Stomach (tissue), 9 donors: Measurements from ENCODE around the gene FOXO3. TPM values are rescaled to one million over a fixed set of nuclear protein-coding genes. Genes with fewer than 3 reads are reported as not detected.
A peak's percentile ranks its signal among the peaks of the same experiment; 100 is the strongest.

Experiments
- DNase-seq, 2 donors: peaks; one replicate each; pipeline versions ENCODE4 v3.0.0 to v3.0.0-alpha.2; 2013 to 2019
- H3K27ac ChIP-seq, 5 donors: fragments of 200-600 bp in 4 of 5; sonication (generic) in 4 of 5; one replicate each; pipeline ENCODE4 v1.5.1; 2013 to 2019; ENCODE audit warnings: mild to moderate bottlenecking in 1 of 5, moderate library complexity in 1 of 5
- H3K27me3 ChIP-seq, 3 donors: fragments of 200-600 bp; sonication (generic); one replicate each; pipeline ENCODE4 v1.5.1; 2017 to 2019; ENCODE audit warnings: mixed run types in 1 of 3
- H3K36me3 ChIP-seq, 4 donors: fragments of 200-600 bp; sonication (generic); 1 replicate in 3 of 4; 2 replicates in 1 of 4; pipeline ENCODE4 v1.5.1; 2016 to 2019
- H3K4me1 ChIP-seq, 4 donors: fragments of 200-600 bp; sonication (generic); one replicate each; pipeline ENCODE4 v1.5.1; 2016 to 2019
- H3K4me3 ChIP-seq, 4 donors: fragments of 200-600 bp; sonication (generic) in 3 of 4; one replicate each; pipeline ENCODE4 v1.5.1; 2016 to 2019; ENCODE audit warnings: mild to moderate bottlenecking in 1 of 4
- H3K9me3 ChIP-seq, 4 donors: fragments of 200-600 bp; sonication (generic); one replicate each; pipeline ENCODE4 v1.5.1; 2016 to 2019
- EP300 ChIP-seq: sonication (generic); formaldehyde crosslinking; IDR thresholded peaks from one replicate; pipeline ENCODE4 v1.6.1; 2017; ENCODE audit warnings: antibody characterized with exemption
- POLR2A ChIP-seq, 4 donors: fragments of 450-650 bp; IDR thresholded peaks; one replicate each; pipeline ENCODE4 v1.6.1; 2016; ENCODE audit warnings: antibody characterized with exemption in 4 of 4, control low read depth in 2 of 4, mild to moderate bottlenecking in 1 of 4, moderate library complexity in 1 of 4
- POLR2AphosphoS5 ChIP-seq, 3 donors: sonication (generic); formaldehyde crosslinking; IDR thresholded peaks; one replicate each; pipeline ENCODE4 v1.6.1; 2016; ENCODE audit warnings: antibody characterized with exemption in 3 of 3
- WGBS, 5 donors: extraction: QIAGEN DNeasy Blood & Tissue Kit in 3 of 5; methylation state at CpG; one replicate each; pipeline versions ENCODE4 v1.1.5 to v1.1.7; 2013 to 2018; 5-methylcytosine and 5-hydroxymethylcytosine counted together
- intact Hi-C: fragments of 100-400 bp; cut with DNase I; formaldehyde crosslinking; loops from one replicate; pipeline ENCODE4 v1.15.1; 2023; ENCODE audit warnings: low total_unique reads
- polyA plus RNA-seq, 3 donors: library from polyadenylated mRNA; stranded (reverse); fragments of 200-250 nt; gene quantifications; one replicate each; pipeline ENCODE4 v1.2.3, GENCODE V29; 2013
- total RNA-seq, 5 donors: library from RNA; depleted of rRNA; stranded (reverse); fragments of >200 nt; gene quantifications; one replicate each; pipeline versions ENCODE4 v1.1.0 to v1.2.3, GENCODE V29; 2014 to 2016
- TF ChIP-seq, protein P1 (sequence below), 7 experiments: fragments of 450-650 bp in 4 of 7; fragments of 200-600 bp in 3 of 7; sonication (generic) in 3 of 7; IDR thresholded peaks; one replicate each; pipeline ENCODE4 v1.5.1; 2016 to 2019; ENCODE audit warnings: antibody characterized with exemption in 7 of 7, control low read depth in 2 of 7, mild to moderate bottlenecking in 1 of 7
- donor health status: healthy with polysubstance abuse.
- donor health status: Bipolar disorder and iron deficiency.
- donor health status: healthy.

Gene FOXO3
- total and polyA plus RNA-seq, 8 donors: 13.0 to 89.8 (median 42.1) TPM

DNA sequence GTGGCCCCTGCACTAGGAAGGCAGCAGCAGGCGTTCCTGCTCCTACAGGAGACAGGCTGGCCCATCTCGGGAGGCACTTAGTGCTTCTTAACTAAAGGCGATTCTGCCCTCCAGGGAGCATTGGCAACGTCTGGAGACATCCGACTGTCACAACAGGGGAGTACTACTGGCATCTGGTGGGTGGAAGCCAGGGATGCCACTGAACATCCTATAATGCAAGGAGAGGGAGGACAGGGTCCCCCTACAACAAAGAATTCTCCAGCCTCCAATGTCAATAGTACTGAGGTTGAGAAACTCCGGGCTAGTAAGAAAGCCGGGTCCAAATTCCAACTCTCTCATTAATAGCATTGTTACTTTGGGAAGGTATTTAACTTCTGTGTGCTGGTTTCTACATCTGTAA, 168.1 kb downstream of the FOXO3 start:
- H3K4me1 ChIP-seq: peaks cover 0 to 7% (median 0%) of the 10 kb centered on the region in 4 donors
- 72 to 79% (median 78%) methylated on average over 7 of the region's 7 CpGs for WGBS, 5 donors
- TF ChIP-seq, protein P1, sequence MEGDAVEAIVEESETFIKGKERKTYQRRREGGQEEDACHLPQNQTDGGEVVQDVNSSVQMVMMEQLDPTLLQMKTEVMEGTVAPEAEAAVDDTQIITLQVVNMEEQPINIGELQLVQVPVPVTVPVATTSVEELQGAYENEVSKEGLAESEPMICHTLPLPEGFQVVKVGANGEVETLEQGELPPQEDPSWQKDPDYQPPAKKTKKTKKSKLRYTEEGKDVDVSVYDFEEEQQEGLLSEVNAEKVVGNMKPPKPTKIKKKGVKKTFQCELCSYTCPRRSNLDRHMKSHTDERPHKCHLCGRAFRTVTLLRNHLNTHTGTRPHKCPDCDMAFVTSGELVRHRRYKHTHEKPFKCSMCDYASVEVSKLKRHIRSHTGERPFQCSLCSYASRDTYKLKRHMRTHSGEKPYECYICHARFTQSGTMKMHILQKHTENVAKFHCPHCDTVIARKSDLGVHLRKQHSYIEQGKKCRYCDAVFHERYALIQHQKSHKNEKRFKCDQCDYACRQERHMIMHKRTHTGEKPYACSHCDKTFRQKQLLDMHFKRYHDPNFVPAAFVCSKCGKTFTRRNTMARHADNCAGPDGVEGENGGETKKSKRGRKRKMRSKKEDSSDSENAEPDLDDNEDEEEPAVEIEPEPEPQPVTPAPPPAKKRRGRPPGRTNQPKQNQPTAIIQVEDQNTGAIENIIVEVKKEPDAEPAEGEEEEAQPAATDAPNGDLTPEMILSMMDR (IDR thresholded peaks at IDR 0.05): no peak
- TF ChIP-seq POLR2AphosphoS5 (IDR thresholded peaks at IDR 0.05): no peak
- TF ChIP-seq EP300: no peak
- no peak for TF ChIP-seq POLR2A (IDR thresholded peaks at IDR 0.05)
- H3K4me3 ChIP-seq: no peak overlapping the region
- peaks cover 0 to 4% (median 2%) of the 10 kb centered on the region in 4 donors for H3K9me3 ChIP-seq
- no peak for DNase-seq
- no peaks in the 10 kb centered on the region for H3K36me3 ChIP-seq
- H3K27ac ChIP-seq: no peak overlapping the region
- H3K27me3 ChIP-seq: no peaks in the 10 kb centered on the region
- intact Hi-C loops: no loop called here

DNA sequence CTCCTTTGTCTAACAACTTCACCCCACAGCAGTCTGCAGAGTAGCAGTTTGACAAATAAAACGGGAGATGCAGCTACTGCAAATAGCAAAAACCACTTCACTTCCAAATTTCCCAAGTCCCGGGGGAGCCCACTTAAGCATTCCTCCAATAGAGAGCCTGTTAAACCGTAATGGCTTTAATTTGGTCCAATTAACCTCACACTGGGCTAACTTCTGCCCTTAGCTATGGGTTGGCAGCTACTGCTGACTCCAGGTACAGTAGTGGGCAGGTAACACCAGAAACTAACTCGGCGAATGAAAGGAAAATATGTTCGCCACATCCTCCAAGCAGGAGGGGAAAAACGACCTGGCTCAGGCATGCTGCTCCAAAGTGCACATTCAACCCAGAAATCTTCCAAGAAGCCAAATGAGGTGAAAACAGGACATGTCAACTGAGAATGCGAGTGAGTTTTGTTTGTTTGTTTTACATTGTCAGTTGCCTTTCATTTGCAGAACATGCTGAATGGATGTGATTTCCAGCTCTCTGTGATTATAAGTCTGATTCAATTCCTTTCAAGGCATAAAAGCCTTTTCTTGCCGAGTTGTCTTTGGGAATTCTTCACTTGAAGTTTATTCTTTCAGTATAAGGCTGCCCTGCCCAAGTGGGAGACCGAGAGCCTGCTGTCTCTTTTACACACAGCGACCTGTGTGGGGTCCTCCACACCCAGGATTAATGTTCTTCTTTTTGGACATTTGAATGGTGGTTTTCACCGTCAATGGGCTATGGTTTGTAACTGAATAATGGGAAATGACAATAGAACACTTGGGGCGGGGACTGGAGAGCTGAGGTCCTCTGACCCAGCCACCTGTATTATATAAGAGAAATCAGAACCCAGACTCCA, 170.2 kb downstream of the FOXO3 start:
- Histone ChIP-seq H3K36me3 (no peaks in the 10 kb centered on the region), H3K9me3 (no peaks in the 10 kb centered on the region), H3K27ac (no peak overlapping the region), H3K27me3 (no peaks in the 10 kb centered on the region), H3K4me3 (no peak overlapping the region), H3K4me1 (peaks cover 0 to 13% (median 0%) of the 10 kb centered on the region in 4 donors)
- intact Hi-C loops: no loop called here
- no peak for DNase-seq
- WGBS, 5 donors: 59 to 69% (median 62%) methylated on average over 13 of the region's 13 CpGs
- TF ChIP-seq POLR2AphosphoS5 (IDR thresholded peaks at IDR 0.05) (no peak), EP300 (no peak), POLR2A (IDR thresholded peaks at IDR 0.05) (no peak)

DNA sequence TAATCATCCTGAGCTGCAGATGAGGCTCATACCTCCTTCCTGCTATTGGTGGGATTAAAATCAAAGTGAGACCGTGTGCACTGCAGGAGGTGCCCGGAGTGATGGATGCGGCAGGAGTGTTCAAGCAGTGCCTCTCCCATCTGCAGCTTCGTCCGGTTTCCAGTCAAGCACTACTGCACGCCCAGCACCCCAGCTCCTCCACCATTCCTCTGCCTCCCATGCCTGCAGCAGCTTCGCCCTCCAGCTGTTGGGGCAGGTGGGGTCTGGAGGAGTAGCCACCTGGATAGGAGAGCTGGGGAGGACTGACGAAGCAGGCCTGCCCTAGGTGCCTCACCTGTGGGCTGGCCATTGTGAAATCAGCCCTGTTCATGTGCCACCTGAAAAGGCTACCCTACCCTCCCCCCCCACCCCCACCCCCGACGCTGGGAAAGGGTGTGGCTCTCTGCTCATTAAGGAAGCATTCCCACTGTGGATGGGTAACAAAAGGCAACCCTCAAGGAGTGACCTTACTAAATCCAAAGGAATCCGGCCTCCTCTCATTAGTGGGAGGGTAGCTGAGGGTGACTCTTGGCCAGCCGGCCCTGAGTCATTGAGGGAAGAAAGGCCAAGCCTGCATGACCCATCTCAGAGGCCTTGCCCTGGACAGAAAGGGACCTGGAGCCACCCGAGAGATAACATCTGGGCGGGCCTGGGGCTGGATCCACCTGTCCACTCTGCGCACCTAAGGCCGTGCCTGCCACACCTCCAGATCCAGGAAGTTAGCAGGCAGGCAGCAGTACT, 171.6 kb downstream of the FOXO3 start:
- intact Hi-C loops: no loop called here
- Histone ChIP-seq H3K36me3 (no peaks in the 10 kb centered on the region), H3K4me3 (no peak overlapping the region), H3K27me3 (no peaks in the 10 kb centered on the region), H3K4me1 (peaks cover 0 to 20% (median 0%) of the 10 kb centered on the region in 4 donors), H3K9me3 (no peaks in the 10 kb centered on the region), H3K27ac (peak overlapping the region in 1 of 5 donors; percentile 55)
- peak in 1 of 2 donors; percentile 63 for DNase-seq
- 73 to 85% (median 79%) methylated on average over 16 of the region's 16 CpGs for whole genome bisulfite sequencing, 5 donors
- TF ChIP-seq, protein P1 (IDR thresholded peaks at IDR 0.05): no peak
- peak in 2 of 3 donors; percentile 20 to 29 for TF ChIP-seq POLR2AphosphoS5 (IDR thresholded peaks at IDR 0.05)

DNA sequence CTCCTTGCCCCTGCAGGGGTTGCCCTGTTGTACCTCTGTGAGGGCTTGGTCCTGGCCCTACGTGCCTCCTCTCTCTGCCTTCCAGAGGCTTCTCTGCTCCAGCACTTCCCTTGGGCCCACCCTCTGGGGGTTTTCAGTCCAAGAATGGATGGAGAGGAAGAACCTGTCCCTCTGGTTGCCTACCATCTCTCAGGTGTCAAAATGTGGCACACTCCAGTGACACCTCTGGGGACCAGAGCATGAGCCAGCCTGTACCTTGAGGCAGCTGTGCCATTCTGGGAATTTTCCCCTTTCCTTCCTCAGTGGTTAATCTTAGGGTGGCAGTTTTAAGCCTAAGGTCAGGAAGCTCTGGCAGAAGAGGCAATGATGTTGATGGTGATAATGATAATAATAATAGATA, 172.3 kb downstream of the FOXO3 start:
- H3K9me3 ChIP-seq: no peaks in the 10 kb centered on the region
- peak overlapping the region in 3 of 5 donors; percentile 23 to 55 (median 43) for H3K27ac ChIP-seq
- no peaks in the 10 kb centered on the region for H3K36me3 ChIP-seq
- no peaks in the 10 kb centered on the region for H3K27me3 ChIP-seq
- DNase-seq: no peak
- intact Hi-C loops: no loop called here
- H3K4me3 ChIP-seq: no peak overlapping the region
- 83 to 100% (median 96%) methylated on average over 1 of the region's 1 CpG for WGBS, 5 donors
- no peak for TF ChIP-seq POLR2A (IDR thresholded peaks at IDR 0.05)
- no peak for TF ChIP-seq EP300
- TF ChIP-seq, protein P1 (IDR thresholded peaks at IDR 0.05): no peak
- TF ChIP-seq POLR2AphosphoS5 (IDR thresholded peaks at IDR 0.05): no peak
- peaks cover 0 to 23% (median 0%) of the 10 kb centered on the region in 4 donors for H3K4me1 ChIP-seq
